ENCODE measurements around the gene OR6M1. TPM values are rescaled to one million over a fixed set of nuclear protein-coding genes. Genes with fewer than 3 reads are reported as not detected.

The OR6M1 gene
- total and polyA plus RNA-seq, 2 of the 13 experiments (the other 11 are each of a cell fraction or from before 2014, with no cell fraction given): not detected

DNA sequence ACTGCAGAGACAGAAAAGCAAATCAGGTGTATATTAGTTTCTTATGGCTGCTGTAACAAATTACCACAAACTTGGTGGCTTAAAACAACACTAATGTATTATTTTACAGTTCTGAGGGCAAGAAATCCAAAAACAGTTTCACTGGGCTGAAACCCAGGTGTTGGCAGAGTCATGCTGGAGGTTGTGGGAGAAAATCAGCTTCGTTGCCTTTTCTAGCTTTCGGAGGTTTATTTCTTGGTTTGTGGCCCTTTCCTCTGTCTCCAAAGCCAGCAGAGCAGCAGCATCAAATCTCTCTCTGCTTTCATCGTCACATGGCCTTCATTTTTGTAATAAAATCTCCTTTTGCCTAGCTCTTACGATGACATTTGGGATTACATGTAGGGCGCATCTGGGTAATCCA is 33.0 kb upstream of the OR6M1 start:
- DNase-seq (ENCODE audit: low spot score) (no peak), ATAC-seq (no peak), FAIRE-seq (no peak)
- ChIA-PET CTCF (ENCODE audit: low intra/inter-chr PET ratio, low total read pairs) (no interaction called here), POLR2A (no interaction called here)
- H3K79me2 ChIP-seq (ENCODE audit: insufficient read depth, low read length): no peaks in the 10 kb centered on the region
- intact Hi-C loops (cut with micrococcal nuclease; ENCODE audit: unreplicated experiment): no loop called here
- TF ChIP-seq SIN3A (IDR thresholded peaks at IDR 0.05; ENCODE audit: borderline replicate concordance, low read depth, low read length) (no peak), EHMT2 (IDR thresholded peaks at IDR 0.05; ENCODE audit: borderline replicate concordance, low read depth, low read length) (no peak), ZNF160 (CRISPR knock-in tag; IDR thresholded peaks at IDR 0.05) (no peak), NR2F6 (IDR thresholded peaks at IDR 0.05) (no peak), NR2F6 (CRISPR knock-in tag; IDR thresholded peaks at IDR 0.05) (no peak), U2AF1 (optimal IDR thresholded peaks at IDR 0.05; ENCODE audit: low read depth, low read length) (no peak), ZBTB1 (CRISPR knock-in tag; IDR thresholded peaks at IDR 0.05; ENCODE audit: borderline replicate concordance) (no peak), ZNF510 (CRISPR knock-in tag; IDR thresholded peaks at IDR 0.05; ENCODE audit: low read depth) (no peak), MTA3 (CRISPR knock-in tag; IDR thresholded peaks at IDR 0.05) (no peak)
- H3K4me3 ChIP-seq (replicated peaks in 1 of 3; ENCODE audit: insufficient read depth in 1 of 3, low read depth in 2 of 3, low read length in 3 of 3): no peak overlapping the region
- no peak overlapping the region for H3K27ac ChIP-seq (ENCODE audit: extremely low read length, insufficient read depth, low read length)
- no peak overlapping the region for H3K4me2 ChIP-seq (ENCODE audit: low read depth, low read length)
- H3K27me3 ChIP-seq (ENCODE audit: control insufficient read depth in 1 of 2, insufficient read depth in 2 of 2, low read length in 2 of 2): no peaks in the 10 kb centered on the region
- no peak overlapping the region for H3K9ac ChIP-seq (ENCODE audit: insufficient read depth, low read depth, low read length)
- H3K36me3 ChIP-seq (replicated peaks in 1 of 2; ENCODE audit: control insufficient read depth in 1 of 2, insufficient read depth in 2 of 2, low read length in 2 of 2): no peaks in the 10 kb centered on the region
- BruUV-seq (replicated peaks): no TSS peak
- WGBS (ENCODE audit: low lambda C conversion rate): 4% methylated on average over 5 of the region's 5 CpGs
- in situ Hi-C loops (cut with HindIII; ENCODE audit: extremely low pct_ligation_motif_present, low pct_unique_long_range_greater_than_20kb): no loop called here
- no peak overlapping the region for H2AFZ ChIP-seq (ENCODE audit: low read length)
- H4K20me1 ChIP-seq (ENCODE audit: insufficient read depth, low read length): no peaks in the 10 kb centered on the region
- H3K9me3 ChIP-seq (ENCODE audit: low read length): no peaks in the 10 kb centered on the region
- H3K4me1 ChIP-seq (ENCODE audit: insufficient read depth, low read length): no peaks in the 10 kb centered on the region

DNA sequence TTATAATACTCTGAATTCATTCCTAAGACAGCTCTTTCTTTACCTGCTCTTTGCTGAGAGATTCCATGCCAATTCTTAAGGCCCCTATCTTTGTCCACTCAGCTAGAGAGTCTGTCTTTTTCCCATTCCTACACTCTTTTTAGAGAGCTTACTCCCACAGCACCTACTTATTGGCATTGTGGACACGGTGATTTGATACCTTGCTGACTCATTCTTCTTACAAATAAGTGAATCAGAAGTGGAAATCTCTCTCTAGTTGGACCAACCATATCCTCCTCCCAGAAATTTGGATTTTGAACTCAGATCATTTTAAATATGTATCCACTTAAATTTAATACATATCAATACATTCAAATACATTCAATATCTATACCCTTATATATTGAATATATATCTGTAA is 32.5 kb upstream of the OR6M1 start:
- intact Hi-C loops (cut with micrococcal nuclease; ENCODE audit: unreplicated experiment): no loop called here
- Histone ChIP-seq H3K9me3 (ENCODE audit: low read length) (no peaks in the 10 kb centered on the region), H3K27me3 (ENCODE audit: control insufficient read depth in 1 of 2, insufficient read depth in 2 of 2, low read length in 2 of 2) (no peaks in the 10 kb centered on the region), H4K20me1 (ENCODE audit: insufficient read depth, low read length) (no peaks in the 10 kb centered on the region), H3K4me3 (replicated peaks in 1 of 3; ENCODE audit: insufficient read depth in 1 of 3, low read depth in 2 of 3, low read length in 3 of 3) (no peak overlapping the region), H3K36me3 (replicated peaks in 1 of 2; ENCODE audit: control insufficient read depth in 1 of 2, insufficient read depth in 2 of 2, low read length in 2 of 2) (no peaks in the 10 kb centered on the region), H3K27ac (ENCODE audit: extremely low read length, insufficient read depth, low read length) (no peak overlapping the region), H3K4me2 (ENCODE audit: low read depth, low read length) (no peak overlapping the region), H2AFZ (ENCODE audit: low read length) (no peak overlapping the region), H3K79me2 (ENCODE audit: insufficient read depth, low read length) (no peaks in the 10 kb centered on the region), H3K9ac (ENCODE audit: insufficient read depth, low read depth, low read length) (no peak overlapping the region), H3K4me1 (ENCODE audit: insufficient read depth, low read length) (no peaks in the 10 kb centered on the region)
- WGBS (ENCODE audit: low lambda C conversion rate): 0% methylated on average over 1 of the region's 1 CpG
- no peak for ATAC-seq
- ChIA-PET POLR2A (no interaction called here), CTCF (ENCODE audit: low intra/inter-chr PET ratio, low total read pairs) (no interaction called here)
- DNase-seq (ENCODE audit: low spot score): no peak
- no TSS peak for BruUV-seq (replicated peaks)
- no peak for FAIRE-seq
- in situ Hi-C loops (cut with HindIII; ENCODE audit: extremely low pct_ligation_motif_present, low pct_unique_long_range_greater_than_20kb): no loop called here
- TF ChIP-seq, protein P1, sequence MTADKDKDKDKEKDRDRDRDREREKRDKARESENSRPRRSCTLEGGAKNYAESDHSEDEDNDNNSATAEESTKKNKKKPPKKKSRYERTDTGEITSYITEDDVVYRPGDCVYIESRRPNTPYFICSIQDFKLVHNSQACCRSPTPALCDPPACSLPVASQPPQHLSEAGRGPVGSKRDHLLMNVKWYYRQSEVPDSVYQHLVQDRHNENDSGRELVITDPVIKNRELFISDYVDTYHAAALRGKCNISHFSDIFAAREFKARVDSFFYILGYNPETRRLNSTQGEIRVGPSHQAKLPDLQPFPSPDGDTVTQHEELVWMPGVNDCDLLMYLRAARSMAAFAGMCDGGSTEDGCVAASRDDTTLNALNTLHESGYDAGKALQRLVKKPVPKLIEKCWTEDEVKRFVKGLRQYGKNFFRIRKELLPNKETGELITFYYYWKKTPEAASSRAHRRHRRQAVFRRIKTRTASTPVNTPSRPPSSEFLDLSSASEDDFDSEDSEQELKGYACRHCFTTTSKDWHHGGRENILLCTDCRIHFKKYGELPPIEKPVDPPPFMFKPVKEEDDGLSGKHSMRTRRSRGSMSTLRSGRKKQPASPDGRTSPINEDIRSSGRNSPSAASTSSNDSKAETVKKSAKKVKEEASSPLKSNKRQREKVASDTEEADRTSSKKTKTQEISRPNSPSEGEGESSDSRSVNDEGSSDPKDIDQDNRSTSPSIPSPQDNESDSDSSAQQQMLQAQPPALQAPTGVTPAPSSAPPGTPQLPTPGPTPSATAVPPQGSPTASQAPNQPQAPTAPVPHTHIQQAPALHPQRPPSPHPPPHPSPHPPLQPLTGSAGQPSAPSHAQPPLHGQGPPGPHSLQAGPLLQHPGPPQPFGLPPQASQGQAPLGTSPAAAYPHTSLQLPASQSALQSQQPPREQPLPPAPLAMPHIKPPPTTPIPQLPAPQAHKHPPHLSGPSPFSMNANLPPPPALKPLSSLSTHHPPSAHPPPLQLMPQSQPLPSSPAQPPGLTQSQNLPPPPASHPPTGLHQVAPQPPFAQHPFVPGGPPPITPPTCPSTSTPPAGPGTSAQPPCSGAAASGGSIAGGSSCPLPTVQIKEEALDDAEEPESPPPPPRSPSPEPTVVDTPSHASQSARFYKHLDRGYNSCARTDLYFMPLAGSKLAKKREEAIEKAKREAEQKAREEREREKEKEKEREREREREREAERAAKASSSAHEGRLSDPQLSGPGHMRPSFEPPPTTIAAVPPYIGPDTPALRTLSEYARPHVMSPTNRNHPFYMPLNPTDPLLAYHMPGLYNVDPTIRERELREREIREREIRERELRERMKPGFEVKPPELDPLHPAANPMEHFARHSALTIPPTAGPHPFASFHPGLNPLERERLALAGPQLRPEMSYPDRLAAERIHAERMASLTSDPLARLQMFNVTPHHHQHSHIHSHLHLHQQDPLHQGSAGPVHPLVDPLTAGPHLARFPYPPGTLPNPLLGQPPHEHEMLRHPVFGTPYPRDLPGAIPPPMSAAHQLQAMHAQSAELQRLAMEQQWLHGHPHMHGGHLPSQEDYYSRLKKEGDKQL (CRISPR knock-in tag; IDR thresholded peaks at IDR 0.05; ENCODE audit: low read depth): no peak
- TF ChIP-seq ZNF446 (CRISPR knock-in tag; IDR thresholded peaks at IDR 0.05): no peak
- TF ChIP-seq BCLAF1 (IDR thresholded peaks at IDR 0.05): no peak

All from HepG2 (cell line).